ENCODE data around the gene PPP1R7.

PPP1R7 gene

GRCh38 chr2:241216211-241216761 lies 66.0 kb downstream of the PPP1R7 start:
- no peak for DNase-seq

DNA sequence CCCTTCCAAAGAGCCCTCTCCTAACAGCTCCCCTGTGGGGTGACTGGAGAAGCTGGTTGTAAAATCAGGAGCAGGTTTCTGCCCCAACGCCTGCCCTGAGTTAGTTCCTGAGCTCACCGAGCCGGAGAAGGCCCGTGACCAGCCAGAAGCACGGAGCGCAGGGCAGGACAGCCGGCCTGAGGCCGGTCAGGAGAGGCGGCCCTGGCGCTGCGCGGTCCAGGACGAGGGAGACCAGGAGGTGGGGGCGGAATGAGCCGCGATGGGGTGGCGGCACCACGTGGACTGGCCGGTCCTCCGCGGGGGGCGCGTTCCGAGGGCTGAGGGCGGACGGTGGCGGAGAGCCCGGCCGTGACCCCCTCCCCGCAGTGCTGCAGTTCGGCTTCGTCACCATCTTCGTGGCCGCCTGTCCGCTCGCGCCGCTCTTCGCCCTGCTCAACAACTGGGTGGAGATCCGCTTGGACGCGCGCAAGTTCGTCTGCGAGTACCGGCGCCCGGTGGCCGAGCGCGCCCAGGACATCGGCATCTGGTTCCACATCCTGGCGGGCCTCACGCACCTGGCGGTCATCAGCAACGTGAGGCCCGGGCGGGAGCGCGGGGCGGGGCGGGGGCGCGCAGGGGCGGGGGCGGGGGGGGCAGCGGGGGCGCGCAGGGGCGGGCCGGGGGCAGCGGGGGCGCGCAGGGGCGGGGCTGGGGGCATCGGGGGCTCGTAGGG lies 67.2 kb downstream of the PPP1R7 start:
- DNase-seq: peak; percentile 49

DNA sequence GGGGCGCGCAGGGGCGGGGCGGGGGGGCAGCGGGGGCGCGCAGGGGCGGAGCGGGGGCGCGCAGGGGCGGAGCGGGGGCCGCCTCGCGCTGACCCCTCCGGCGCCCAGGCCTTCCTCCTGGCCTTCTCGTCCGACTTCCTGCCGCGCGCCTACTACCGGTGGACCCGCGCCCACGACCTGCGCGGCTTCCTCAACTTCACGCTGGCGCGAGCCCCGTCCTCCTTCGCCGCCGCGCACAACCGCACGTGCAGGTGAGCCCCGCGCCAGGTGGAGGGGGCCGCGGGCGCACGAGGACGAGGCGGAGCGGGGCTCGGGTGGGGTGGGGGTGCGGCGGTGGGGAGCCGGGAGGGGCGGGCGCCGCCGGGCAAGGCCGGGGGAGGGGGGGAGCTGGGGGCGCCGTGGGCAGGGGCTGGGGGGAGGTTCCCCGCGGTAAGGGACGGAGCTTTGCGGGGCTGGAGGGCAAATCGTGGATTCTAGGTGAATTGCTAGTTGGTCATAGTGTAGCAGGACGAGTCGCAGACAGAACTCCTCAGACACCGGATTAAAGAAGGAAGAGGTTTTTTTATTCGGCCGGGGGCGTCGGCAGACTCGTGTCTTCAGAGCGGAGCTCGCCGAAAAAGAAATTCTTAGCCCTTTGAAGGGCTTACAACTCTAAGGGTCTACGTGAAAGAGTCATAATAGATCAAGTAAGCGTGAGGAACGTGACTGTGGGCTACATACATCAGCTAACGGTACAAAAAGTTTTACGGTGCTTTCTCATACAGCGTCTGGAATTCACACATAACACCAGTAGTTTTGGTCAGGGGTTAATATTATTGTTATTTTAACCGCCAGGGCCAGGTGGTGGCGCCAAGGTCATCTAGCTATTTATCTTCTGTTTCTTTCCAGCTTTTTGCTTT lies 68.1 kb downstream of the PPP1R7 start:
- peak; percentile 43 for DNase-seq

DNA sequence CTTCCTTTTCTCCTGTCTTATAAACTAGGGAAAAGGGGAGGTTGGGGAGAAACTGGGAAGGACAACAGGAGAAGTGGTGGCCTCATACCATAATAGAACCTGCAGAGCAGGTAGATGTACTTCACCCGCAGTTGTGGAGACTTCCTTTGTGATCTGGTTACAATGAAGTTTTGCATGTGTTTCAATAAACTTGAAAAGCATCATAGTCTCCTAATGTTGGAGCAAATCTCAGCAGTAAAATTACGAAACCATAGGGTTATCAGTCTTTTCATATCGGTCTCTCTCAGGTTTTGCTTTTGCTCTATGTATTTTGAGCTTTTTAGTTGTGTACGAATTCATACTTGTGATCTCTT lies 68.7 kb downstream of the PPP1R7 start:
- no peak for DNase-seq

DNA sequence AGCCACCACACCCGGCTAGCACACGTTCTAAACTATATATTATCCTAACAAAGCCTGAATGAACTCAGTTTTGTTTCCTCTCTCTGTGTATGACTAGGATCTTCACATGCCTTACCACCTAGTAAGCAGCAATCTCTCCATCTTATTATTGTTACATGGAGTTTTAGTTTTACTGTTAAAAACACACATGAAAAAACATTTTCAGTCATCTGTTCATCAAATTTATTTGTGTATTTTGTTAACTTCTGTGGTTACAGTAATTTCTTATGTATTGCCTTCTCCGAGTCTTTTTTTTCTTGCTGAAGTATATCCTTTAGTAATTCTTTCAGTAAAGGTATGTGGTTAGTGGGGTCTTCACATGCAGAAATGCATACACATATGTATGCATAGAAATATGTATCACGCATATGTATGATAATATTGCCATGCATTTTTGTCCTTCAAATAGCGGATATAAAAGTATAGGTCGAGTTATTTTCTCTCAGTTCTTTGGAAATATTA lies 69.6 kb downstream of the PPP1R7 start:
- no peak for DNase-seq

GRCh38 chr2:241223211-241224017 lies 73.1 kb downstream of the PPP1R7 start:
- DNase-seq: no peak

GRCh38 chr2:241224018-241224850 lies 74.0 kb downstream of the PPP1R7 start:
- peak; percentile 7 for DNase-seq

- no peak for DNase-seq
These were observed 74.7 kb downstream of the PPP1R7 start for GRCh38 chr2:241224851-241225438.

GRCh38 chr2:241225545-241225944 lies 75.3 kb downstream of the PPP1R7 start:
- no peak for DNase-seq

- DNase-seq: no peak
These were observed 75.7 kb downstream of the PPP1R7 start for GRCh38 chr2:241225983-241226382.

- DNase-seq: no peak
These were observed 76.7 kb downstream of the PPP1R7 start for GRCh38 chr2:241226723-241227572.

- no peak for DNase-seq
These were observed 77.3 kb downstream of the PPP1R7 start for GRCh38 chr2:241227594-241227993.

GRCh38 chr2:241228081-241228859 lies 78.0 kb downstream of the PPP1R7 start:
- DNase-seq: no peak

GRCh38 chr2:241228860-241229516 lies 78.7 kb downstream of the PPP1R7 start:
- DNase-seq: no peak

DNA sequence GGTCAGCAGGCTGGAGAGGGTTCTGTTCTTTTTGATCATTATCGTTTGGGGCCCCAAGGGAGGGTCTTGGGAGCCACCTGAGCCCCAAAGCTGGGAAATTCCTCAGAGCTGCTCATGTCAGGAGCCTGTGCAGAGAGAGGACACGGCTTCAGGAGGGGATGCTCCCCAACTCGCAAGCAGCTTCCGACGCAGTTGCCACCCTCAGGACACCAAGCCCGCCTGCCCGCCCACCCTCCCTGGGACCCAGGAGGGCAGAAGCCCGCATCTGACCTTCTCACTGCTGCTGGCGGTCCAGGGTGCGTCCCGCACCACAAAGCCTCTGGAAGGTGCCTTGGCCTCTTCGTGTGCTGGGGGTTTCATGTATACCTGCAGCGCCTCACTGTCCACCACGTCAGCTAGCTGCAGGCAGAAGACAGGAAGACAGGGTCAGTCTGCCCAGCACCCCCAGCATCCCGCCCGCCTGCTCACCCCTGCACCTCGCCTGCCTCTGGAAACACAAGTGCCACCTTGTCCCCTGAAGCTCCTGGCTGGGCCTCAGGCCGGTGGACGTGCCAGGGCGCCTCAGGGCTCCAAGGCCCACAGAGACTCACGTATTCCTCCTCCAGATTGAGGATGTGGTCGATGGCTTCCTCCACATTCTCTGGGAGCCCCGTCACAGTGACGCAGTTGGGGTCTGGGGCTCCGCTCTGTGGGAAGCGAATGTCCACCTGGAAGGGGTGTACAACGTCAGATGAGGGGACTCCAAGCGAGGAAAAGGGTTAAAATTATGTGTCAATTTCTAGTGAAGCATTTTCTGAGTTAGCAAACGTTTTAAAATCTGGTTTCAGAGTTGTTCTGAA lies 79.5 kb downstream of the PPP1R7 start:
- DNase-seq: no peak

DNA sequence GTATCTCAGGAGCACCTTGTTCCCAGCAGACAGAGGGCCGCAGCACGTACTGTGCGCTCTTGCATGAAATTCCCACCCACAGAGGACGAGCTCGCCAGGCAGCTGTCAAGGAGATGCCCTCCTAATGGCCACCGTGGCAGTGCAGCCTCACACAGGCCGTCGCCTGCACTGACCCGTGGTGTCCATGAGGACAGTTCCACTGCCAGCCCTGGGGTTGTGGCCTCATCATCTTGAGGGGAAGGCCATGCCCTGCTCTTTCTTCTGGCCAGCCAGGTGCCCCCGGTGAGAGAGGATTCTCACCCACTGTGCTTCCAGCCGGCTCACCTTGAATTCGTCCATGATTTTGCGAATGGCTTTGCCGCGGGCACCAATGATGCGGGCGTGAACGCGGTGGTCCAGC lies 80.2 kb downstream of the PPP1R7 start:
- DNase-seq: no peak

- no peak for DNase-seq
These were observed 82.7 kb downstream of the PPP1R7 start for GRCh38 chr2:241232736-241233575.

Measured in suppressor macrophage treated with lipopolysaccharide for 4 hours (primary cell).